ENCODE data around the gene STARD3NL.

- TF ChIP-seq CTCF (IDR thresholded peaks at IDR 0.05): peak; percentile 79 to 85 (median 83)
- TF ChIP-seq POLR2A (IDR thresholded peaks at IDR 0.05): no peak
These were observed 44.5 kb downstream of the STARD3NL start for GRCh38 chr7:38222481-38223096.

All from tibial nerve (tissue), 3 donors.